ENCODE data around the gene STOX2.

STOX2 gene

GRCh38 chr4:184010696-184011095, 105.6 kb downstream of the STOX2 start:
- Histone ChIP-seq H3K9me3 (ENCODE audit: insufficient read depth, low read length) (no peaks in the 10 kb centered on the region), H3K27ac (ENCODE audit: low read depth, low read length) (no peak overlapping the region), H3K4me2 (ENCODE audit: low read depth, low read length, poor library complexity, severe bottlenecking) (no peak overlapping the region), H3K9ac (ENCODE audit: low read length) (no peak overlapping the region), H4K20me1 (ENCODE audit: low read depth, low read length) (no peaks in the 10 kb centered on the region), H3K27me3 (ENCODE audit: low read length) (no peaks in the 10 kb centered on the region), H3K36me3 (ENCODE audit: low read length) (no peaks in the 10 kb centered on the region), H2AFZ (ENCODE audit: low read depth, low read length, severe bottlenecking) (no peak overlapping the region), H3F3A (ENCODE audit: insufficient read depth) (no peaks in the 10 kb centered on the region), H3K9me2 (replicated peaks; ENCODE audit: insufficient read depth, low read length) (no peaks in the 10 kb centered on the region), H3K4me3 (ENCODE audit: insufficient read depth, low read length, poor library complexity, severe bottlenecking) (no peak overlapping the region), H3K79me2 (ENCODE audit: insufficient read depth, low read length) (no peaks in the 10 kb centered on the region)
- TF ChIP-seq EZH2phosphoT487 (conservative IDR thresholded peaks at IDR 0.05; ENCODE audit: low read length), result no peak
- no peak for TF ChIP-seq CTCF (IDR thresholded peaks at IDR 0.05; ENCODE audit: insufficient read depth, low read length, poor library complexity, severe bottlenecking)

DNA sequence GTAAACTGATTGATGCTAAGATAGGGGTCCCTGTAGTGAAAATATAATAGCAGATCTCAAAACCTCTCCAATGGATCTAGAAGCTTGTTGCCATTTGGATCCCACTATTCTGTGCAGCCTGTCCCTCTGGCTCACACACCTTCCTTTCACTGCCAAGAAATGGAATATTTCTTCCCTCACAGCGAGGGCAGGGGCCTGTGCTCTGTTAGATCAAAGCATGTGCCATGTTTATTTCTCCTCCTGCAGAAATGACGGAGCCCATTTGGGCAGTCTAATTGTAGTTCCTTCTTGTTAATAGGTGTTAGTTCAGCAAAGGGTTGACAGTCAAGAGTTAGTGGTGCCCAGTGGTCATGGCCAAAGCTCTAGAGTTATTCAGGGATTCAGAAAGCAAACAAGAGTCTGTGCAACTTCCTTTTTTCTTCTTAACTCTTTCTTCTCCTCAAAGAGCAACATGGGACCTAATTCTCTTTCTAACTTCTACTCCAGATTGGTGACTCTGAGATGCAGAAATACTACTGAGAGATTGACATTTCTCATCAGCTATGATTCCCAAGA, 106.8 kb downstream of the STOX2 start:
- H2AFZ ChIP-seq (ENCODE audit: low read depth, low read length, severe bottlenecking), result no peak overlapping the region
- H3K9ac ChIP-seq (ENCODE audit: low read length), result no peak overlapping the region
- H3K27me3 ChIP-seq (ENCODE audit: low read length), result no peaks in the 10 kb centered on the region
- no peaks in the 10 kb centered on the region for H4K20me1 ChIP-seq (ENCODE audit: low read depth, low read length)
- no peaks in the 10 kb centered on the region for H3K36me3 ChIP-seq (ENCODE audit: low read length)
- H3K9me3 ChIP-seq (ENCODE audit: insufficient read depth, low read length), result no peaks in the 10 kb centered on the region
- TF ChIP-seq EZH2phosphoT487 (conservative IDR thresholded peaks at IDR 0.05; ENCODE audit: low read length) (no peak), CTCF (IDR thresholded peaks at IDR 0.05; ENCODE audit: insufficient read depth, low read length, poor library complexity, severe bottlenecking) (no peak)
- H3K27ac ChIP-seq (ENCODE audit: low read depth, low read length), result no peak overlapping the region
- H3K9me2 ChIP-seq (replicated peaks; ENCODE audit: insufficient read depth, low read length), result no peaks in the 10 kb centered on the region
- H3K79me2 ChIP-seq (ENCODE audit: insufficient read depth, low read length), result no peaks in the 10 kb centered on the region
- no peaks in the 10 kb centered on the region for H3F3A ChIP-seq (ENCODE audit: insufficient read depth)
- H3K4me3 ChIP-seq (ENCODE audit: insufficient read depth, low read length, poor library complexity, severe bottlenecking), result no peak overlapping the region
- no peak overlapping the region for H3K4me2 ChIP-seq (ENCODE audit: low read depth, low read length, poor library complexity, severe bottlenecking)

DNA sequence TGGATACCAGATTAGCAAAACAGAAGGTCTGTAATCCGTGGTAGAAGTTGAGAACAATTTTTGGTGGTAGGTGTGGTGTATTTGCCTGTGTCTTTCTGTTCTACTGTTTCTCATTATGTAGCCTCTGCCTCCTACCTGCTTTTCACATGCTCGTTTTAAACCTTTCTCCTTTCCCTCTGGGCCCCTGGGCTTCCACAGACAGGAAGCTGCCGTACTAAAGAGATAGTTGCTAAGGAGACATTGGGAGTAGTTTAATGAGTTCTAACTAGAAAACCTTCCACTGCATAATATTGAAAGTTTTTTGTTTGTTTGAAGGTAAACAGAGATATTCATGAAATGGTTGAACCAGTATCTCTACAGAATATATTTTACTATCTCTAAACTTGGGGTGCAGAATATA, 107.8 kb downstream of the STOX2 start:
- Histone ChIP-seq H3K9ac (ENCODE audit: low read length) (no peak overlapping the region), H3K36me3 (ENCODE audit: low read length) (no peaks in the 10 kb centered on the region), H3K4me2 (ENCODE audit: low read depth, low read length, poor library complexity, severe bottlenecking) (no peak overlapping the region), H2AFZ (ENCODE audit: low read depth, low read length, severe bottlenecking) (no peak overlapping the region), H3K4me3 (ENCODE audit: insufficient read depth, low read length, poor library complexity, severe bottlenecking) (no peak overlapping the region), H3K27ac (ENCODE audit: low read depth, low read length) (no peak overlapping the region), H4K20me1 (ENCODE audit: low read depth, low read length) (no peaks in the 10 kb centered on the region), H3K9me3 (ENCODE audit: insufficient read depth, low read length) (no peaks in the 10 kb centered on the region), H3F3A (ENCODE audit: insufficient read depth) (no peaks in the 10 kb centered on the region), H3K79me2 (ENCODE audit: insufficient read depth, low read length) (no peaks in the 10 kb centered on the region), H3K9me2 (replicated peaks; ENCODE audit: insufficient read depth, low read length) (no peaks in the 10 kb centered on the region), H3K27me3 (ENCODE audit: low read length) (no peaks in the 10 kb centered on the region)
- no peak for TF ChIP-seq EZH2phosphoT487 (conservative IDR thresholded peaks at IDR 0.05; ENCODE audit: low read length)
- TF ChIP-seq CTCF (IDR thresholded peaks at IDR 0.05; ENCODE audit: insufficient read depth, low read length, poor library complexity, severe bottlenecking), result no peak
